ENCODE data around the gene RPS3A.

Gene RPS3A

DNA sequence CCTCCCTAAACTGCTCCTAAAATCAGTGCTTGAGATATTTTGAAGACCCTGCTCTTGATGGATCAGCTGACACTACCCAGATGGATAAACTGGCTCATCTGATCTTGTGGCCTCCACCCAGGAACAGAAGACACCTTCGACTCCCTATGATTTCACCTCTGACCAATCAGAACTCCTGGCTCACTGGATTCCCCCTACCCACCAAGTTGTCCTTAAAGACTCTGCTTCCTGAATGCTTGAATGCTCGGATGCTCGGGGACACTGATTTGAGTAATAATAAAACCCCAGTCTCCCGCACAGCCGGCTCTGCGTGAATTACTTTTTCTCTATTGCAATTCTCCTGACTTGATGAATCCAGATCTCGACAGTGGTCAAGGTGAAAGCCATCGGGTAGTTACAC is 12.0 kb upstream of the RPS3A start:
- Mint-ChIP-seq H3K36me3 (ENCODE audit: low read depth) (no peaks in the 10 kb centered on the region), H3K27ac (no peak overlapping the region), H3K27me3 (ENCODE audit: low read depth) (peaks cover 8% of the 10 kb centered on the region), H3K4me1 (no peaks in the 10 kb centered on the region), H3K9me3 (no peaks in the 10 kb centered on the region), H3K4me3 (no peak overlapping the region)
- TF ChIP-seq, protein P1, sequence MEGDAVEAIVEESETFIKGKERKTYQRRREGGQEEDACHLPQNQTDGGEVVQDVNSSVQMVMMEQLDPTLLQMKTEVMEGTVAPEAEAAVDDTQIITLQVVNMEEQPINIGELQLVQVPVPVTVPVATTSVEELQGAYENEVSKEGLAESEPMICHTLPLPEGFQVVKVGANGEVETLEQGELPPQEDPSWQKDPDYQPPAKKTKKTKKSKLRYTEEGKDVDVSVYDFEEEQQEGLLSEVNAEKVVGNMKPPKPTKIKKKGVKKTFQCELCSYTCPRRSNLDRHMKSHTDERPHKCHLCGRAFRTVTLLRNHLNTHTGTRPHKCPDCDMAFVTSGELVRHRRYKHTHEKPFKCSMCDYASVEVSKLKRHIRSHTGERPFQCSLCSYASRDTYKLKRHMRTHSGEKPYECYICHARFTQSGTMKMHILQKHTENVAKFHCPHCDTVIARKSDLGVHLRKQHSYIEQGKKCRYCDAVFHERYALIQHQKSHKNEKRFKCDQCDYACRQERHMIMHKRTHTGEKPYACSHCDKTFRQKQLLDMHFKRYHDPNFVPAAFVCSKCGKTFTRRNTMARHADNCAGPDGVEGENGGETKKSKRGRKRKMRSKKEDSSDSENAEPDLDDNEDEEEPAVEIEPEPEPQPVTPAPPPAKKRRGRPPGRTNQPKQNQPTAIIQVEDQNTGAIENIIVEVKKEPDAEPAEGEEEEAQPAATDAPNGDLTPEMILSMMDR (IDR thresholded peaks at IDR 0.05; ENCODE audit: unreplicated experiment in 3 of 3) = no peak

DNA sequence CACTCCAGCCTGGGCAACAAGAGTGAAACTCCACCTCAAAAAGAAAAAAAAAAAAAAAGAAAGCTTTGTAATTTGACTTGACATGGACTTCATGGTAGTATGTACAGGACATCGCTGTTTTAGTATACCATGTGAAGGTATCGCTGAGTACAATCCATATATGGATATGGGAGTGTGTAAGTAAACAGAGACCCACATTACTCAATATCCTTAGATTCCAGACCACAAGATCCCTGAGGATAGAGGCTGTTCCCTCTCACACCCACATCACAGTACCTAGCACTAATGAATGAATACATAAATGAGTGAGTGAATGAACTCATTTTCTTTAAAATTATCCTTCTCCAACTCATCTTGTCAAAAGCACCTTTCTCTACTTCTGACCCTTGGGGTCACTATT is 8.4 kb upstream of the RPS3A start:
- Mint-ChIP-seq H3K4me1 (no peaks in the 10 kb centered on the region), H3K36me3 (ENCODE audit: low read depth) (no peaks in the 10 kb centered on the region), H3K4me3 (no peak overlapping the region), H3K27ac (no peak overlapping the region), H3K27me3 (ENCODE audit: low read depth) (peaks cover 11% of the 10 kb centered on the region), H3K9me3 (no peaks in the 10 kb centered on the region)
- TF ChIP-seq, protein P1 (IDR thresholded peaks at IDR 0.05; ENCODE audit: unreplicated experiment in 3 of 3) = no peak

DNA sequence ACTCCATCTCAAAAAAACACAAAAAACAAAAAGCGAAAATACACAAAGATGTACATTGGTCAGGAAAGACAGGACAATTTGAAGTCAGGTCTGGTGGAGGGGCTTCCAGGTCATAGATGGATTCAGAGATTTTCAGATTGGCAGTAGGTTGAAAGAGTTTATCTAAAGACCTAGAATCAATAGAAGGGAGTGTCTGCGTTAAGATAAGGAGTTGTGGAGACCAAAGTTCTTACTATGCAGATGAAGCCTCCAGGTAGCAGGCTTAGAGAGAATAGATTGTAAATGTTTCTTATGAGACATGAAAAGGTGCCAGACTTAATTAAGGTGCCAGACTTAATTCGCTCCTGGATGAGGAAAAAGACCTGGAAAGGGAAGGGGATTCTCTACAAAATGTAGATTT is 6.9 kb upstream of the RPS3A start:
- Mint-ChIP-seq H3K4me3 (no peak overlapping the region), H3K27me3 (ENCODE audit: low read depth) (peaks cover 7% of the 10 kb centered on the region), H3K27ac (no peak overlapping the region), H3K4me1 (no peaks in the 10 kb centered on the region), H3K36me3 (ENCODE audit: low read depth) (no peaks in the 10 kb centered on the region), H3K9me3 (no peaks in the 10 kb centered on the region)
- TF ChIP-seq, protein P1 (IDR thresholded peaks at IDR 0.05; ENCODE audit: unreplicated experiment in 3 of 3) = no peak

DNA sequence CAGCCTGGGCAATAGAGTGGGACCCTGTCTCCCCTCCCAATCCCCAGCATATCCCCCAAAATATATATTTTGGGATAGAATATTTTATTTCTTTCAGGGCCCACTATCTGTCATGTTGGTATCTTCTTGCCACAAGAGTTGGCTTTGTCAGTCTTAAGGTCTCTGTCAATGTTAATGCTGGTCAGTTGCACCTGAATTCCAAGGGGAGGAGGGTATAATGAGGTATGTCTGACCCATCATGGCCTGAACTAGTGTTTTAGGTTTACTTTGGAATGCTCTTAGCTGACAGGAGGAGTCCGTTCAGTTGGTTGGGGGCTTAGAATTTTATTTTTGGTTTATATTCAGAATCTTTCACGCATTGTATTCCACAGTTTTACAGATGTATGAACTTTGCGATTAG is 6.2 kb upstream of the RPS3A start:
- Mint-ChIP-seq H3K36me3 (ENCODE audit: low read depth) (no peaks in the 10 kb centered on the region), H3K27me3 (ENCODE audit: low read depth) (peaks cover 3% of the 10 kb centered on the region), H3K4me3 (no peak overlapping the region), H3K27ac (no peak overlapping the region), H3K4me1 (no peaks in the 10 kb centered on the region), H3K9me3 (no peaks in the 10 kb centered on the region)
- TF ChIP-seq, protein P1 (IDR thresholded peaks at IDR 0.05; ENCODE audit: unreplicated experiment in 3 of 3) = no peak

DNA sequence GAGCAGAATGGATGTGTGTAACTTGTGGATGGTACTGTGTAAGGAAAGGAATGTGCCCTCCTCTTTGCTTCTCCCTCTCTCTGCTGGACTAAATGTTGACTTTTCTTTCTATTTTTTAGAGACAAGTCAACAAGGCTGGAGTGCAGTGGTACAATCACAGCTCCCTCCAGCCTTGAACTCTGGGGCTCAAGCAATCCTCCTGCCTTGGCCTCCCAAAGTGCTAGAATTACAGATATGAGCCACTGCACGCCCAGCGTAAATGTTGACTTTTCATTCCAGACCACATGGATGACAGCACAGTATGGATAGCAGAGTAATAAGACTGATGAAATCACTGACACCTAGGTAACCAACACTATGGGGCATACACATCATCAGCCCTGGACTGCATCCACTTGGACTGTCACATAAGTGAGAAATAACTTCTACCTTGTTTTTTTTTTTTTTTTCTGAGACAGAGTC is 5.1 kb upstream of the RPS3A start:
- Mint-ChIP-seq H3K27ac (no peak overlapping the region), H3K36me3 (ENCODE audit: low read depth) (no peaks in the 10 kb centered on the region), H3K9me3 (no peaks in the 10 kb centered on the region), H3K4me1 (peaks cover 3% of the 10 kb centered on the region), H3K27me3 (ENCODE audit: low read depth) (peaks cover 3% of the 10 kb centered on the region), H3K4me3 (no peak overlapping the region)
- TF ChIP-seq, protein P1 (IDR thresholded peaks at IDR 0.05; ENCODE audit: unreplicated experiment in 3 of 3) = no peak

DNA sequence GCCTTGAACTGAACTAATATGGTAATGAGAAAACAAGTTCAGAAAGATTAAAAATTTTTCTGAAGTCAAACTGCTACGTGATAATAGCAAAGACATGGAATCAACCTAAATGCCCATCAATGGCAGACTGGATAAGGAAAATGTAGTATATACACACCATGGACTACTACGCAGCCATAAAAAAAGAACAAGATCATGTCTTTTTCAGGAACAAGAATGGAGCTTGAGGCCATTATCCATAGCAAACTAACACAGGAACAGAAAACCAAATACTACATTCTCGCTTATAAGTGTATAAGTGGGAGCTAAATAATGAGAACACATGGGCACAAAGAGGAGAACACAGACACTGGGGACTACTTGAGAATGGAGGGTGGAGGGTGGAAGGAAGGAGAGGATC is 4.3 kb upstream of the RPS3A start:
- Mint-ChIP-seq H3K4me1 (peaks cover 10% of the 10 kb centered on the region), H3K36me3 (ENCODE audit: low read depth) (peaks cover 3% of the 10 kb centered on the region), H3K9me3 (no peaks in the 10 kb centered on the region), H3K4me3 (no peak overlapping the region), H3K27me3 (ENCODE audit: low read depth) (peaks cover 3% of the 10 kb centered on the region), H3K27ac (no peak overlapping the region)
- TF ChIP-seq, protein P1 (IDR thresholded peaks at IDR 0.05; ENCODE audit: unreplicated experiment in 3 of 3) = no peak

Data from nephron (organoid).